NCI-H1694 treated with DMSO at 0.1 percent for 48 hours (cell line): ENCODE results near the gene SLC25A26.
"Not testable (repeated sequence)": the region's sequence is repeated elsewhere in the genome, so short reads cannot be mapped to it uniquely, and the experiment has no call there.

Experiments
- DNase-seq: peaks from one replicate; lab custom pipeline; 2025; lab: John Stamatoyannopoulos, UW

Gene SLC25A26

GRCh38 chr3:66220602-66221377, at the start of gene SLC25A26:
SLC25A26 (plus strand) TSS chr3:66221001; CDS start chr3:66221095, 94 bp downstream.
- DNase-seq, result peak; percentile 46

GRCh38 chr3:66172394-66172793, 48.4 kb upstream of the SLC25A26 start:
- DNase-seq, result no peak

- DNase-seq, result no peak
These were observed 43.8 kb upstream of the SLC25A26 start for GRCh38 chr3:66177026-66177425.

- DNase-seq, result no peak
These were observed 42.6 kb upstream of the SLC25A26 start for GRCh38 chr3:66178206-66178605.

- DNase-seq, result no peak
These were observed 41.0 kb upstream of the SLC25A26 start for GRCh38 chr3:66179793-66180192.

- DNase-seq, result no peak
These were observed 39.0 kb upstream of the SLC25A26 start for GRCh38 chr3:66181764-66182163.

- no peak for DNase-seq
These were observed 38.6 kb upstream of the SLC25A26 start for GRCh38 chr3:66182246-66182645.

- no peak for DNase-seq
These were observed 34.3 kb upstream of the SLC25A26 start for GRCh38 chr3:66186545-66186944.

GRCh38 chr3:66195347-66195783, 25.4 kb upstream of the SLC25A26 start:
- DNase-seq, result no peak

GRCh38 chr3:66196633-66197032, 24.2 kb upstream of the SLC25A26 start:
- DNase-seq, result no peak

GRCh38 chr3:66198437-66199088, 22.2 kb upstream of the SLC25A26 start:
- DNase-seq, result no peak

GRCh38 chr3:66199089-66199473, 21.7 kb upstream of the SLC25A26 start:
- DNase-seq, result no peak

GRCh38 chr3:66200147-66200546, 20.7 kb upstream of the SLC25A26 start:
- DNase-seq, result no peak

- DNase-seq, result no peak
These were observed 20.0 kb upstream of the SLC25A26 start for GRCh38 chr3:66200786-66201185.

GRCh38 chr3:66203275-66203674, 17.5 kb upstream of the SLC25A26 start:
- no peak for DNase-seq

- no peak for DNase-seq
These were observed 14.0 kb upstream of the SLC25A26 start for GRCh38 chr3:66206806-66207205.

GRCh38 chr3:66208189-66208588, 12.6 kb upstream of the SLC25A26 start:
- DNase-seq, result no peak

GRCh38 chr3:66210687-66211295, 10.0 kb upstream of the SLC25A26 start:
- no peak for DNase-seq

GRCh38 chr3:66211779-66212178, 9.0 kb upstream of the SLC25A26 start:
- DNase-seq, result no peak

- DNase-seq, result no peak
These were observed 5.7 kb upstream of the SLC25A26 start for GRCh38 chr3:66215106-66215505.

- no peak for DNase-seq
These were observed 735 bp upstream of the SLC25A26 start for GRCh38 chr3:66220066-66220465.

- no peak for DNase-seq
These were observed 3.4 kb downstream of the SLC25A26 start for GRCh38 chr3:66224220-66224619.

- DNase-seq, result not testable (repeated sequence)
These were observed 5.3 kb downstream of the SLC25A26 start for GRCh38 chr3:66226093-66226492.
